Hepatic stellate cell (primary cell): ENCODE results near the gene ITGB3BP.
"Not testable (repeated sequence)": the region's sequence is repeated elsewhere in the genome, so short reads cannot be mapped to it uniquely, and the experiment has no call there.

ENCODE experiments used
- DNase-seq: peaks from one replicate; pipeline ENCODE4 v3.0.0; 2011; ENCODE audit warnings: low spot score

The ITGB3BP gene

GRCh38 chr1:63506782-63507181 is 16.2 kb downstream of the ITGB3BP start:
- no peak for DNase-seq

GRCh38 chr1:63501256-63501655 is 21.8 kb downstream of the ITGB3BP start:
- no peak for DNase-seq

GRCh38 chr1:63498106-63498505 is 24.9 kb downstream of the ITGB3BP start:
- no peak for DNase-seq

GRCh38 chr1:63497577-63497976 is 25.4 kb downstream of the ITGB3BP start:
- DNase-seq: no peak

GRCh38 chr1:63487336-63488065 is 35.5 kb downstream of the ITGB3BP start:
- peak; percentile 4 for DNase-seq

- no peak for DNase-seq
Measured at GRCh38 chr1:63486629-63487028, 36.4 kb downstream of the ITGB3BP start.

GRCh38 chr1:63480057-63480456 is 43.0 kb downstream of the ITGB3BP start:
- no peak for DNase-seq

- no peak for DNase-seq
Measured at GRCh38 chr1:63475761-63476160, 47.3 kb downstream of the ITGB3BP start.

- DNase-seq: not testable (repeated sequence)
Measured at GRCh38 chr1:63468683-63469082, 54.3 kb downstream of the ITGB3BP start.

GRCh38 chr1:63466759-63467158 is 56.3 kb downstream of the ITGB3BP start:
- no peak for DNase-seq

- DNase-seq: no peak
Measured at GRCh38 chr1:63466181-63466580, 56.8 kb downstream of the ITGB3BP start.

GRCh38 chr1:63463248-63463647 is 59.8 kb downstream of the ITGB3BP start:
- no peak for DNase-seq

GRCh38 chr1:63461661-63462230 is 61.3 kb downstream of the ITGB3BP start:
- DNase-seq: no peak

- DNase-seq: no peak
Measured at GRCh38 chr1:63458750-63459149, 64.3 kb downstream of the ITGB3BP start.

GRCh38 chr1:63454269-63454668 is 68.8 kb downstream of the ITGB3BP start:
- no peak for DNase-seq

GRCh38 chr1:63453232-63453631 is 69.8 kb downstream of the ITGB3BP start:
- DNase-seq: no peak

GRCh38 chr1:63450416-63450815 is 72.6 kb downstream of the ITGB3BP start:
- DNase-seq: no peak

GRCh38 chr1:63448731-63449246 is 74.2 kb downstream of the ITGB3BP start:
- DNase-seq: peak; percentile 7

- DNase-seq: no peak
Measured at GRCh38 chr1:63442141-63442475, 80.9 kb downstream of the ITGB3BP start.

GRCh38 chr1:63435161-63435560 is 87.9 kb downstream of the ITGB3BP start:
- no peak for DNase-seq

GRCh38 chr1:63429281-63429680 is 93.7 kb downstream of the ITGB3BP start:
- DNase-seq: no peak

GRCh38 chr1:63428815-63429214 is 94.2 kb downstream of the ITGB3BP start:
- DNase-seq: no peak

- DNase-seq: no peak
Measured at GRCh38 chr1:63423649-63424048, 99.4 kb downstream of the ITGB3BP start.

GRCh38 chr1:63420746-63421145 is 102.3 kb downstream of the ITGB3BP start:
- not testable (repeated sequence) for DNase-seq
